Testis (tissue), 3 donors: ENCODE results near the gene EHF. TPM values are rescaled to one million over a fixed set of nuclear protein-coding genes. Genes with fewer than 3 reads are reported as not detected.

Experiments used
- DNase-seq: peaks from one replicate; pipeline ENCODE4 v3.0.0-alpha.2; 2019
- H3K27ac ChIP-seq, 2 donors: fragments of 200-600 bp; sonication (generic); one replicate each; pipeline ENCODE4 v1.5.1; 2019
- H3K27me3 ChIP-seq: fragments of 200-600 bp; sonication (generic); one replicate; pipeline ENCODE4 v1.5.1; 2019
- H3K36me3 ChIP-seq: fragments of 200-600 bp; sonication (generic); one replicate; pipeline ENCODE4 v1.5.1; 2017; ENCODE audit warnings: low read depth; ENCODE audit errors: missing control alignments
- H3K4me1 ChIP-seq: fragments of 200-600 bp; sonication (generic); one replicate; pipeline ENCODE4 v1.5.1; 2019
- H3K4me3 ChIP-seq, 2 donors: fragments of 200-600 bp; sonication (generic); one replicate each; pipeline ENCODE4 v1.5.1; 2017 to 2019
- H3K9me3 ChIP-seq: fragments of 200-600 bp; sonication (generic); one replicate; pipeline ENCODE4 v1.5.1; 2017
- CTCF ChIP-seq, 3 experiments: fragments of 450-650 bp in 2 of 3; fragments of 200-600 bp in 1 of 3; sonication (generic) in 1 of 3; IDR thresholded peaks; one replicate each; pipeline ENCODE4 v1.5.1; 2016 to 2019; ENCODE audit warnings: antibody characterized with exemption in 3 of 3, mild to moderate bottlenecking in 2 of 3, moderate library complexity in 1 of 3
- POLR2A ChIP-seq: fragments of 450-650 bp; IDR thresholded peaks from one replicate; pipeline ENCODE4 v1.6.1; 2017; ENCODE audit warnings: antibody characterized with exemption, mild to moderate bottlenecking, moderate library complexity
- WGBS, 2 donors: methylation state at CpG; one replicate each; pipeline ENCODE4 v1.1.5; 2018; 5-methylcytosine and 5-hydroxymethylcytosine counted together
- intact Hi-C: fragments of 100-400 bp; cut with DNase I; formaldehyde crosslinking; loops from one replicate; pipeline ENCODE4 v1.15.1; 2023; ENCODE audit warnings: low total_unique reads
- polyA plus RNA-seq: library from polyadenylated mRNA; stranded (reverse); fragments of 350-450 nt; fragmentation: Illumina TruSeq; extraction: RNeasy Lipid Tissue Mini Kit (QIAGEN cat#74804); gene quantifications from one replicate; pipeline ENCODE4 v1.2.3, GENCODE V29; 2014; ENCODE audit warnings: low read depth, low replicate concordance; ENCODE audit not compliant: insufficient read depth
- total RNA-seq, 2 donors: library from RNA; depleted of rRNA; stranded (reverse); fragments of >200 nt; gene quantifications; one replicate each; pipeline ENCODE4 v1.2.3, GENCODE V29; 2016

The EHF gene
- total and polyA plus RNA-seq, 3 donors from 2014 or later = 0.24 to 3.5 (median 1.1) TPM

DNA sequence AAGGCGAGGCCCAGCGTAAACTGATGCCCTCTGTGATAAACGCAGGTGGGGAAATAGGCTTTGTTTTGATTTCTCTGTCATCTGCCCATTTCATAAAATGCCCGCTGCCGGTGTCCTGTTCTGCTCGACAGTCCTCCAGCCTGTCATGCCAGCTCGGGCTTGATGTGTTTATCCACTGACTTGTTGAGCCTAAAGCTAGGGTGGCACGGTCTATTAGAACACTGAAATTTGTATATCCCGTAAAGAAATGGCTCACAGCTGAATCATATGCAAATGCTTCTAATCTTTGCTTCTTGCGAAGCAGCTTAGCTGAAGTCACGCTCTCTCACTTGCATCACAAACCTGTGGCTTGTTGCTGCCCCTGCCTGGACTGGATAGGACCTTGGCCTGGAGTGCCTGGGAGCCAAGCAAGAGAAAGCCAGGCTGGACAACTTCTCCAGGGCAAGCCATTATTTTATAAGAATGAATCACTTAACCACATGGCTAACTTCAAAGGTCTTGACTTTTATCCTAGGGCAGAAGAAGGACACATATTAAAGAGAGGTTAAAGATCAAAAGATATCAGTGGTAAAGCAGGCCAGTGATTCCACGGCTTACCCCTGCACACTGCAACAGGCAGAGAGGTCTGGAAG, 33.1 kb downstream of the EHF start:
- Histone ChIP-seq H3K4me3 (no peak overlapping the region), H3K27me3 (no peaks in the 10 kb centered on the region), H3K36me3 (no peaks in the 10 kb centered on the region), H3K4me1 (no peaks in the 10 kb centered on the region), H3K27ac (no peak overlapping the region), H3K9me3 (no peaks in the 10 kb centered on the region)
- TF ChIP-seq CTCF (IDR thresholded peaks at IDR 0.05) (no peak), POLR2A (no peak)
- 85 to 86% methylated on average over 12 of the region's 12 CpGs for WGBS, 2 donors
- DNase-seq = no peak
- intact Hi-C loops = no loop called here

- H3K27ac ChIP-seq = no peak overlapping the region
- no peaks in the 10 kb centered on the region for H3K36me3 ChIP-seq
- TF ChIP-seq POLR2A (no peak), CTCF (IDR thresholded peaks at IDR 0.05) (no peak)
- no peaks in the 10 kb centered on the region for H3K9me3 ChIP-seq
- 55 to 62% methylated on average over 9 of the region's 9 CpGs for WGBS, 2 donors
- DNase-seq = no peak
- intact Hi-C loops = no loop called here
- no peaks in the 10 kb centered on the region for H3K27me3 ChIP-seq
- H3K4me1 ChIP-seq = no peaks in the 10 kb centered on the region
- no peak overlapping the region for H3K4me3 ChIP-seq
Measured at GRCh38 chr11:34654483-34655334, 33.8 kb downstream of the EHF start.

- Histone ChIP-seq H3K36me3 (no peaks in the 10 kb centered on the region), H3K27ac (no peak overlapping the region), H3K4me1 (no peaks in the 10 kb centered on the region), H3K27me3 (no peaks in the 10 kb centered on the region), H3K4me3 (no peak overlapping the region), H3K9me3 (no peaks in the 10 kb centered on the region)
- no peak for DNase-seq
- WGBS, 2 donors = 57 to 67% methylated on average over 2 of the region's 2 CpGs
- intact Hi-C loops = no loop called here
- TF ChIP-seq POLR2A (no peak), CTCF (IDR thresholded peaks at IDR 0.05) (no peak)
Measured at GRCh38 chr11:34655335-34656008, 34.6 kb downstream of the EHF start.

GRCh38 chr11:34656062-34656720, 35.3 kb downstream of the EHF start:
- WGBS, 2 donors = 65 to 81% methylated on average over 5 of the region's 5 CpGs
- intact Hi-C loops = no loop called here

More at GRCh38 chr11:34656062-34656720, 35.3 kb downstream of the EHF start:
- Histone ChIP-seq H3K27ac (no peak overlapping the region), H3K9me3 (no peaks in the 10 kb centered on the region), H3K4me3 (no peak overlapping the region), H3K36me3 (no peaks in the 10 kb centered on the region), H3K4me1 (no peaks in the 10 kb centered on the region), H3K27me3 (no peaks in the 10 kb centered on the region)
- TF ChIP-seq CTCF (IDR thresholded peaks at IDR 0.05) (no peak), POLR2A (no peak)
- peak; percentile 27 for DNase-seq
